ENCODE measurements around the gene TSEN15. TPM values are rescaled to one million over a fixed set of nuclear protein-coding genes. Genes with fewer than 3 reads are reported as not detected.

Gene TSEN15
- total RNA-seq, 1 donor from 2014 or later = 23.6 TPM

GRCh38 chr1:184114818-184115398, 63.4 kb downstream of the TSEN15 start:
- no peak overlapping the region for H3K4me3 Mint-ChIP-seq (ENCODE audit: unreplicated experiment)

DNA sequence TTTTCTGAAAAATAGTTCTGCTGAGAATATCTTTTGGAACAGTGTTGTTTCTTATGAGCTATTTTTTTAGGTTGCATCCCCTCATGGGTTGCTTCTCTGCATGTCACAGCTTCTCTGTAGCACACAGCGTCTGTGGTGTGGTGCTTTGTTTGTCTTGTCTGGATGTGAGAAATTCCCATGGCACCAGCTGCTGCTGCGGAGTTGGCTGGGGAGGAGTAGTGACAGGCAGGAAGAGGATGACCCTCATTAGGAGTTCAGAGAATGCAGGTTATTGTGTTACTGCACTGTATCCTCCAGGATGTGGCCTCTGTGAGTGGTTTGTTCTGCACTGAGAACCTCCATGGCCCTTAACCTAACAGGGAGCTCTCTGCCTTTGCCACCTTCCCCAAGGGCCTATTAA, 64.8 kb downstream of the TSEN15 start:
- Mint-ChIP-seq H3K4me3 (ENCODE audit: unreplicated experiment) (no peak overlapping the region), H3K27me3 (ENCODE audit: unreplicated experiment) (no peaks in the 10 kb centered on the region), H3K27ac (ENCODE audit: unreplicated experiment) (peak overlapping the region; percentile 6), H3K36me3 (ENCODE audit: unreplicated experiment) (peaks cover 4% of the 10 kb centered on the region), H3K4me1 (ENCODE audit: low read depth, unreplicated experiment) (no peaks in the 10 kb centered on the region), H3K9me3 (ENCODE audit: unreplicated experiment) (no peaks in the 10 kb centered on the region)
- no peak for TF ChIP-seq CTCF (IDR thresholded peaks at IDR 0.05; ENCODE audit: partially characterized antibody, unreplicated experiment)
- no peak for DNase-seq

More at GRCh38 chr1:184114818-184115398, 63.4 kb downstream of the TSEN15 start:
- no peaks in the 10 kb centered on the region for H3K36me3 Mint-ChIP-seq (ENCODE audit: unreplicated experiment)
- no peaks in the 10 kb centered on the region for H3K9me3 Mint-ChIP-seq (ENCODE audit: unreplicated experiment)
- no peaks in the 10 kb centered on the region for H3K27me3 Mint-ChIP-seq (ENCODE audit: unreplicated experiment)
- no peaks in the 10 kb centered on the region for H3K4me1 Mint-ChIP-seq (ENCODE audit: low read depth, unreplicated experiment)
- no peak overlapping the region for H3K27ac Mint-ChIP-seq (ENCODE audit: unreplicated experiment)
- TF ChIP-seq CTCF (IDR thresholded peaks at IDR 0.05; ENCODE audit: partially characterized antibody, unreplicated experiment) = no peak
- no peak for DNase-seq

DNA sequence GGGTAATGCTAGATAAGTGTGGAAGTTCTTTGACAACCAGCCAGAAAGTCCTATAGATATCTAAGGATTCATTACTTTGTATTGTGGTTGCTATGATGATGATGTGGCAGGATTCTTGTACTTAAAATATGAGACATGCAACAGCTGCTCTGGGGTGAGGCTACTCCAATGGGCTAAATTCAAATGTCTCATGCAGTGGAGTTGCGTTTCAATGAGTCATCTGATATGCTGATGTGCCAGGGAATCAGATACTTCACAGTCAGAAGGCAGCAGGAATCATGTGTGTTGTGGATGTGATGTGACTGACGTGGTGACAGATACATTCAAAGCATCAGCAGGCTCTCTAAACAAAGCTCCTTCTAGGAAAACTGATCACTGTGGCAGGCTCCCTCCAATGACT, 66.5 kb downstream of the TSEN15 start:
- Mint-ChIP-seq H3K36me3 (ENCODE audit: unreplicated experiment) (peaks cover 5% of the 10 kb centered on the region), H3K4me1 (ENCODE audit: low read depth, unreplicated experiment) (no peaks in the 10 kb centered on the region), H3K4me3 (ENCODE audit: unreplicated experiment) (no peak overlapping the region), H3K27me3 (ENCODE audit: unreplicated experiment) (no peaks in the 10 kb centered on the region), H3K9me3 (ENCODE audit: unreplicated experiment) (no peaks in the 10 kb centered on the region), H3K27ac (ENCODE audit: unreplicated experiment) (no peak overlapping the region)
- TF ChIP-seq CTCF (IDR thresholded peaks at IDR 0.05; ENCODE audit: partially characterized antibody, unreplicated experiment) = no peak
- no peak for DNase-seq

Other genes with a start within 250 kb of the TSEN15 start
- gene RGL1, start 246.6 kb upstream of the TSEN15 start, total RNA-seq (ENCODE audit: unreplicated experiment) = 4.9 TPM
- 3.8 TPM for gene COLGALT2, start 14.0 kb upstream of the TSEN15 start, total RNA-seq (ENCODE audit: unreplicated experiment)

Data from glutamatergic neuron (in vitro differentiated cells).